ENCODE measurements around the gene RPS14.
"Not testable (repeated sequence)": the region's sequence is repeated elsewhere in the genome, so short reads cannot be mapped to it uniquely, and the experiment has no call there.

RPS14 gene

DNA sequence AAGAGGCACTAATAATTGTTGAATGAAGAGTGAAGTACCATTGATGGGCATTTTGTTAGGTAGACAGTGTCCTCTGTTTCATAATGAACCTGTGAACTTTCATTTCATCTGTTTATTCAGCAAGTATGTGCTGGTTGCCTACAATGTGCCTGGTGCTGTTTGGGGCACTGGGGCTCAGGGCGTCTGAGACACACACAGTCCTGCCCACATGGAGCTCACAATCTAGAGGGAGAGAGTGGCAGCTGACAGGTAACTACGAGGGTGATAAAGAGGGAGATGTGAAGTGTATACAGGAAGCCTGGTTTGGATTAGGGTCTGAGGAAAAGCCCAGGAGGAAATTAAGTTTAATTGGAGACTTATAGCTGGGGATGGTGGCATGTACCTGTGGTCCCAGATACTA, 29.9 kb upstream of the RPS14 start:
- no peak for DNase-seq

DNA sequence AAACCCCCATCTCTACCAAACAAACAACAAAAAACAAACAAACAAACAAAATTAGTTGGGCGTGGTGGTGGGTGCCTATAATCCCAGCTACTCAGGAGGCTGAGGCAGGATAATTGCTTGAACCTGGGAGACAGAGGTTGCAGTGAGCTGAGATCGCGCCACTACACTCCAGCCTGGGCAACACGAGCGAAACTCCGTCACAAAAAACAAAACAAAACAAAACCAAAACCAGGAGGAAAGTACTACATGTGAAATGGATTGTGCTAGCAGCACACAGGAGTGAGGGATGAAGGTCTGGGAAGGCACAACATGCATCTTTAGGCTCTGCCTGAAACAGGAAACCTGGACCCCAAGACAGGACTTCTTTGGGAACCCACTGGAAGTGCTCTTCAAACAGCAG, 27.0 kb upstream of the RPS14 start:
- DNase-seq, result not testable (repeated sequence)

DNA sequence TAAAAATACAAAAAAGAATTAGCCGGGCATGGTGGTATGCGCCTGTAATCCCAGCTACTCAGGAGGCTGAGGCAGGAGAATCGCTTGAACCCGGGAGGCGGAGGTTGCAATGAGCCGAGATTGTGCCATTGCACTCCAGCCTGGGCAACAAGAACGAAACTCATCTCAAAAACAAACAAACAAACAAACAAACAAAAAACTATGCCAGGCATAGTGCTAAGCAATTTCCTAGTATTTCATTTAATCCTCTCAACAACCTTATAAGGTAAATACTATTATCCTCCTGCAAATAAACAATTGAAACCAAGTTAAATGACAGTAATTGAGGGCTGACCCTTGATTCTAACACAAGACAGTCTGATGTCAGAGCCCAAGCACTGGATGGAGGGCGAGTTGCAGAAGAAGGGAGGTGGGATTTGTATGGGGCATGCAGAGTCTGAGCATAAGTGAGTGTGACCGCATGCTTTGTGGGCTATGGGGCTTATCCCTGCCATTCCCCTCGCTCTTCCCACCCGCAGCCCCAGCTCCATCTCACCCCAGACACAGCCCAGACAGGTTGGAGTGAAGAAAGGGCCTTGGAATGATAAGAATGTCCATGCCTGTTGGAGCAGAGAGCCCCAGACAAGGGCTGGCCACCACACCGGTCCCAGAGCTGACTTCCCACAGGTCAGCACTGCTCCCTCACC, 24.3 kb upstream of the RPS14 start:
- DNase-seq, result no peak

DNA sequence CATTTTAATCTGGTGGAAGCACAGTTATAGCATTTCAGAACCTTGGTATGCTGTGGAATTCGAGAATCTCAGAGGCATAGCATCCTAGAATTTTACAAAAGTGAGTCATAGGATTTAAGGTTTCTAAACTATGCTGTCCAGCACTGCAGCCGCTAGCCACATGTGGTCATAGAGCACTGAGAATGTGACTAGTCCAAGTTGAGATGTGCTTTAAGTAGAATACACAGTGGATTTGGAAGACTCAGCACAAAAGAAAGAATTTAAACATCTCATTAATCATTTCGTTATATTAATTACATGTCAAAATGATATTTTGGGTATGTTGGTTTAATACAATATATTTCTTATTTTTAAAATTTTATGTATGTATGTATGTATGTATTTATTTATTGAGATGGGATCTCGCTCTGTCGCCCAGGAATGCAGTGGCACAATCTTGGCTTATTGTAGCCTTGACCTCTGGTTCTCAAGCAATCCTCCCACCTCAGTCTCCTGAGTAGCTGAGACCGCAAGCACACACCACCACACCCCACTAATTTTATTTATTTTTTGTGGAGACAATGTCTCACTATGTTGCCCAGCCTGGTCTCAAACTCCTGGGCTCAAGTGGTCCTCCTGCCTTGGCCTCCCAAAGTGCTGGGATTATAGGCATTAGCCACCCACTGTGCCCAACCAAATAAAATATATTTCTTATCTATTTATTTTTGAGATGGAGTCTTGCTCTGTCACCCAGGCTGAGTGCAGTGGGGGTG, 20.4 kb upstream of the RPS14 start:
- no peak for DNase-seq

DNA sequence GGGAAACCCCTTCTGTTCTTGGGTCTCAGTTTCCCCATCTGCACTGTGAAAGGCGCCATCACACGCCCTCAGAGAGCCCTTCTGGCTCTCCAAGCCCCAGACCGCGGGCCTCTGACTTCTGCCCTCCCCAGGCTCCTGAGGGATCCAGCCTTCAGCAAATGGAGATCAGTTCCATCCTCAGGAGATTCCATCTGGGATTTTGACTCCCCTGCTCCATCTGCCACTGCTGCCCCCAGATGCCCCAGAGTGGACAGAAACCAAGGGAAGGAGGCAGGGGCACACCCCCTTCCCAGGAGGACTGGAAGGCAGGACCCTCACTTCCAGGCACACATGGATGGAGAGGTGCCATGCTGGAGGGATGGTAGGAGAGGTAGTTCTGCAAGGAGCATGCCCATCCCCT, 18.7 kb upstream of the RPS14 start:
- DNase-seq, result no peak

DNA sequence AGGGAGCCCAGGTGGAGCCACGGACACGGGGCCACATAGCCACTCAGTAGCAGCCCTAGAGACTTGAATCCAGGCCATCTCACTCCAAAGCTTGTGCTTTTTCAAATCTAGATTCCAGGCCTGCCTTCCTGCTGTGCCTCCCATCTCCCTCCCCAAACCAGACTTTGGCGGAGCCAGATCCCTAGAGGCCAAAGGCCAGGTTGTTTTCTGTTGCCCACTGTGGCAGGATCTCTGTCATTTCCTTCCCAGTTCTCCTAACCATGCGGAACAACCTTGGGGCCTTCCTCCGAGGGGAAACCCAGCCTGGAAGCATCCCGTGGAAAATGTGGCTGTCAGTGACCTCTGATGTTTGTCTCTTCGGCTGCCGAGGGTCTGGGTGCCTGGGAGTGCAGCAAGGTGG, 16.4 kb upstream of the RPS14 start:
- no peak for DNase-seq

DNA sequence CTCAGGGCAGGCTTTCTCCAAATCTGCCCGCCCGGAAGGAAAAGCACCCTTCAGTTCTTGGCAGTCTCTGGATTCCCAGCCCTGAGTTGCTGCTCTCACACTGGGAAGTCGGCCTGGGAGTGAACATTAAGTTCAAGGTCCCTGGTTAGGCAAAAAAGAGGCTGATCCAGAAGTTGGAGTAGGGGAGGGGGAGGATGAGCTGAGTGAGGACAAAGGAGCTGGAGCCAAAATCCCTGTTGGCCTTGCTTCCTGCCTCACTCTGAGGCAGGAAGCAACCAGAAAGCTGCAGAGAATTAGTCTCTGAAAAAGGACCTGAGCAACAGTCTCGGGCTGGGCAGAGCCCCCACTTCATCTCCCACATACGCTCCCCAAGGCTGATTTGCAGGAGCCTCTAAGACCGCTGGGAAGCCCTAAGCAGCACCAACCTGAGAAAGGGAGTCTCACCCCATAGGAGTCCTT, 15.0 kb upstream of the RPS14 start:
- DNase-seq, result no peak

DNA sequence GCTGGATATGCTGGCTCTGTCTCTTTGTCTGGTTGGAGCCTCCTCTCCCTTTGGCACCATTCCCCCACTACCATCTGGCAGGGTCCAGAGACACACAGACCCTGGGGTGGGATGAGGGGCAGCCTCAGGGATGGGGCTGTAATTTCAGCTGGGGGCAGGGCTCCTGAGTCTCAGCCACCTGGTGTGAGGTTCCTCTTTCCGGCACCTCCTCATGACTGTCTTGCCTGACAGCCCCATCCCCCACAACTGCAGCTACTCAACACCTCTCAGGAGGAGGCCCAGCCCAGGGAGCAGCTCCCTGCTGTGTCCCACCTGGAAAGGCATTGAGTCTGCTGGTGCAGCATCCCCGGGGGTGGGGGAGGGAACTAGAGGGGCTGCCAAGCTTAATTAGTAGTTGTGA, 11.7 kb upstream of the RPS14 start:
- no peak for DNase-seq

DNA sequence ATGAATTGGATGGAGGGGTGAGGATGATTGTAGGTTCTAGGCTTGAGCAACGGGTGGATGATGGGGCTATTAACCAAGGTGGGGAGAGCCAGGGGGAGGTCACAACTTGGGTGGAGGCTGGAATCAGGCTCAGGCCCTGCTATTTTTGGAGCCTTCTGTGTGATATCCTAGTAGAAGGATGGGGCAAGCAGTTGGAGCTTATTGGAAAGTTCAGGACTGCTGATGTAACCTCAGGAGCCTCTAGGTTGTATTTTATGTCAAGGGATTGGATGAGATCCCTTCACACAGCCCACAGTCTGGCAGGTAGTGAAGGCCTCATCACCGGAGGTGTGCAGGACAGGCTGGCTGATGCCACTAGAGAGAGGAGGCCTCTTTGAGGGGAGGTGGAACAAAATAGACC, 11.2 kb upstream of the RPS14 start:
- no peak for DNase-seq

DNA sequence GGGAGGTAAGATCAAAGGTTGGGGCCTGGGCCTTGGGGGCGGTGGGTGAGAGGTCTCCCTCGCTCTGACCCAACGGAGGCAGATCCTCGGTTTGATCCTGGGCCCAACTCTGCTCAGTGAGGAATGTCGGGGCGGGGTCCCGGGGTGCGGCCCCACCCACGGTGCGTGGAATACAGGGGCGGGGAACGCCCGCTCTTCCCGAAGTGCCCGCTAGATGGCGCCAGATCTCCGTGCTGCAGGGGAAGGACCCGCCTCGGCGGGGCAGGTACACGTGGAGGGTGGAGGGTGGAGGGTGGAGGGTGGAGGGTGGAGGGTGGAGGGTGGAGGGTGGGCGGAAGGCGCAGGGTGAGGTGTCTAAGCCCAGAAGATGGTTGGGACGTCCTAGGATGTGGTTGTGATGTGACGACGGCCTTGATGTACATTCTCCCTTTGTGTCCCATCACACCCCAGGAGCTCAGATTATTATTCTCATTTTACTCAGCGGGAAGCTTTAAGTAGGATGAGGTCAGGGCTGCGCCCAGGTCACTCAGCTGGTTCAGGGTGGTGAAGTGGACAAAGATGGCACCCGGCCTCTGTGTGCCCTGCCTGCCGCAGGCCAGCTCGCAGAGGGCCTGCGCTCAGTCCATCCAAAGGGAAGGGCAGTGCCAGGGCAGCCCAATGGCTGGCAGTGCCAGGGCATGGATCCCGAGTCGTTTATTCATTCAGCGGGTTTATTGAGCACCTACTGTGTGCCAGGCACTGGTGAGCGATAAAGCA, 9.4 kb upstream of the RPS14 start:
- DNase-seq, result peak in 1 of 2 donors; percentile 67

DNA sequence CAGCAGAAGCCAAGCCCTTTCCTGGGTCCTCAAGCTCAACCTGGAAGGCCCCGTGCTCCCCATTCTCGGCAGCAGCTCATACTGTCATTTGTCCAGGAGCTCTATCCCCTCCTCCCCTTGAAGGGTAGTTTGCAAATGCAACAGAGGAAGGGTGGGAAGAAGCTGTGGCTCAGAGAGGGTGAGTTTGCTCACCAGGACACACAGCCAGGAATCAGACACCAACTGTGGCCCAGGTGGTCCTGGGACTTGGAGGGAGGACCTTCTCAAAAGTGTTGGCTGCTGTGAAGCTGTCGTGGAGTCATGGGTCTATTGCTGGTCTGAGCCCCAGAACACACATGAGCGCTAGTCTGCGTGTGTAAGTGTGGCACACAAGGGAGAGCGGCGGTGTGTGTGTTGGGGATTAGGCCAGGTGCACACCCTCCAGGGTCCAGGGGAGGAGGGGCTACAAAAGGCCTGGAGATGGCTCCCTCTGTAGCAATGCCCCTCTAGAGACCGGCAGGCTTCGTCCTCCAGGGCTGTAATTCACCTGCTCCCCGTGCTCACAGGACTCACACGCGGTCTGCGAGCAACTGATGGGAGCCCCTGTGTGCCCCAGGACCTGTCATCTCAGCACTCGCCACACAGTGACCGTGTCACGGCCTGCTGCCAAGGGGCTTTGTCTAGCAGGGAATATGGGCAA, 8.2 kb upstream of the RPS14 start:
- no peak for DNase-seq

DNA sequence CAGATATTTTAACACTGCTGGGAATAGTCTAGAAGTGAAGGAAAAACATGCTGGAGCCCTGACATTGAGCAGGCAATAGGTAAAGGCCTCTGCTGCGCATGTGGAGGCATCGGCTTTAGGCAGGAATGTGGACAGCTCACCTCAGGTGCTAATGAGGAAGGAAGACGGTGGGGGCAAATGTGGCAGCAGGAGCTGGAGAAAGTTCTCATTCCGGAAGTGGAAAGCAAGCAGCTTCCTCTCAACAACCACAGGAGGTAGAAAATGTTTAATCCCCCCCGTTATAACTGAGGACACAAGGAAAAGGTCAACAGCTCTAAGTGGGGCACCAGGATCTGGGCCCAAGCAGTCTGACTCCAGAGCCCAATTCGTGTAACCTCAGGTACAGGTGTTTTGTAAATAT, 7.6 kb upstream of the RPS14 start:
- DNase-seq, result no peak

DNA sequence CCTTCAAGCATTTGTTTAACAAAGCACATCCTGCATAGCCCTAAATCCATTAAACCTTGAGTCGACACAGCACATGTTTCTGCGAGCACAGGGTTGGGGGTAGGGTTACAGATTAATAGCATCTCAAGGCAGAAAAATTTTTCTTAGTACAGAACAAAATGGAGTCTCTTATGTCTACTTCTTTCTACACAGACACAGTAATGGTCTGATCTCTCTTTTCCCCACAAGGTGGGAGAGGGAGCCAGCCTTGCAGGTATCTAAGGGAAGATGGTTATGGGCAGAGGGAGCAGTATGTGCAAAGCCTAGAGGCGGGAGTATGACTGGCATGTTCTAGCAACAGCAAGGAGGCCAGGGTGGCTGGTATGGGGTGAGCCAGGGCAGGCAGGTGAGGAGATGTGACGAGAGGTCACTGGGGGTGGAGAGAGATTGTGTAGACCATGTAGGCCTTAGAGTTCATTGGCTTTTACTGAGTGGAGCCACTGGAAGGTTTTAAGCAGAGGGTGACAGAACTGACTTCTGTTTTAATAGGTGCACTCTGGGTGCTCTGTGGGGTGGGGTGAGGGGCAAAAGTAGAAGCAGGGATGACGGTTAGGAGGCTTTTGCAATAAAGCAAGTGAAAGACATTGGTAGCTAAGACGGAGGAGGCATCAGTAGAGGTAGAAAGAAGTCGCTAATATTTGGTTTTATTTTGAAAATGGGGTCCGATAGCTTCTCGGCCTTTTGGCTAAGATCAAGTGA, 5.1 kb upstream of the RPS14 start:
- no peak for DNase-seq

DNA sequence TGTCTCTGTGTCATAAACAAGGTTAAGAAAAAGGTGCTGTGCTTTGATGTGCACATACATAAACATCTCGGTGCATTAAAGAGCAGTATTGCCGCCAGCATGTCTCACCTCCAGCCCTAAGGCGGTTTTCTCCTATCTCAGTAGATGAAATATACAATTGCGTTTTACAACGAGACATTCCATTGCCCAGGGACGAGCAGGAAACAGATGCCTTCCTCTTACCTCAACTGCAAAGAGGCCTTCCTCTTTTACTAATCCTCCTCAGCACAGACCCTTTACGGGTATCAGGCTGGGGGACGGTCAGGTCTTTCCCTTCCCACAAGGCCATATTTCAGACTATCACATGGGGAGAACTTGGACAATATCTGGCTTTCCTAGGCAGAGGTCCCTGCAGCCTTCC, 4.5 kb upstream of the RPS14 start:
- not testable (repeated sequence) for DNase-seq

DNA sequence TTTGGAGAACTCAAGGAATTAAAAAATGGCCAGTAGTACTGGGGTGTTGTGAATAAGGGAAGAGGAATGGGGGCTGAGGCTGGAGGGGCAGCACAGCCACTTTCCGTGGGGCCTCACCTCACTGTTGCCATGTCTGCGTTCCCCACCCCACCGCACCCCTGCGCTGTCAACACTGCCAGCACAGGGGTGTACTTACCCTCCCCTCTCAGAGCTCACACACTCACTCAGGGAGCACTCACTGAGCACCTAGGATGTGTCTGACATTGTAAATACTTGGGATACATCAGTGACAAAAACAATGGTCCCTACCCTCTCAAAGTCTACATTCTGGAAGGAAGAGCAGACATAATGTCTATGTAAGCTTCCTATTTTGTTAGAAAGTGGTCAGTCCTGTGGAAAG, 3.4 kb upstream of the RPS14 start:
- DNase-seq, result no peak

DNA sequence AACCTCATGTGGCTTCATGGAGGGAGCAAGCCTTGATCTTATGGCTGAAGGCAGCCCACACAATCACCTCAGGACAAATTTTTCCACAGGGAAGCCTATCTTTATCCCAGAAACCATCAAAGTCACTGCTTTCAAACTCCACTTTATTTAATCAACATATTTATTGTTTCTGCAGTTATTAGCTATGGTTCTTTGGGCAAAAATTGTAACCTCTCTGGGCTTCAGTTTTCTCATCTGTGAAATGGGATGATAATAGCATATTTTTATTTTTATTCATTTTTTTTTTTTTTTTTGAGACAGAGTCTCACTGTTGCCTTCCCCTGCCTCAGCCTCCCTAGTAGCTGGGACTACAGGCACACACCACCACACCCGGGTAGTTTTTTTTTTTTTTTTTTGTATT, 2.1 kb upstream of the RPS14 start:
- DNase-seq, result no peak

DNA sequence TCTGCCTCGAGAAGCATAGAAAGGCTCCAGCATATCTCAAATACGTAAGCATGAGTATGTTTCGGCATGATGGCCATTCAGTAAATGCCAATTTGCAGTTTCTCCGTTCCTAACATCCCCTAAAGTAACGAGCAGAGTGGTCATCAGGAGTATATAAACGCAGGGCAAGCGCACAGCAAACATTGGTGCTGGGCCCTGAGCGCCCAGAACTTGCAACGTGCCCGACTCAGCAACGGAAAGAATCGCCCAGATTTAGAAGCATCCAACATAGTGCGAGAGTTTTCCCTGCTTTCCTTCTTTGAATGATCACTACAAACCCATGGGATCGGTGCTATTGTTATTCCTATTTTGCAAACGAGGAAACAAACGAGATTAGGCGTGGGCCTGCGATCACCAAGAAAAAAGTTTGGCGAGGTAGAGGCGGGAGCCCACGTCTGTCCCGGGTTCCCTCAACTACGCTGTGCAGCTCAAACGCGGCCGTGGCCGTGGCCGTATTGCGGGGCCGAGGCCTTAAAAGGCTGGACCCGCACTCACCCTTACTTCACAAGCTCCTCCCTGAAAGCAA, 505 bp downstream of the RPS14 start:
- no peak for DNase-seq

DNA sequence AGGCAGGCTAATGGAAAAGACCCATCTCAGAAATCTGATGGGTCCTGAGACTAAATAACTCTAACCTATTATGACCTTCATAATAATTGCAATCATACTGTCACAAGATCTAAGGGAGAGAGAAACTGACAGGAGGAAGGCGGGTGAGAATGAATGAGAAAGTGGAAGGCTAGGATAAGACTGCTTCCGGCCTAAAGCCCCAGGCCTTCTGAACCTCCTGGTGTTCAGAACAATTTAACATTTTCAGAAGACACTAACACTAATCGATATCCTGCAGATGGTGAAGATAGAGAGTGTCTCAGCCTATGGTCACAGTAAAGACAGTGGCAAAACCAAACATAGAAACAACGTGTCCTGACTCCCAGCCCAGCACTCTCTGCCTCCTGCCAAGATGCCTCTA, 1.2 kb downstream of the RPS14 start:
- no peak for DNase-seq

DNA sequence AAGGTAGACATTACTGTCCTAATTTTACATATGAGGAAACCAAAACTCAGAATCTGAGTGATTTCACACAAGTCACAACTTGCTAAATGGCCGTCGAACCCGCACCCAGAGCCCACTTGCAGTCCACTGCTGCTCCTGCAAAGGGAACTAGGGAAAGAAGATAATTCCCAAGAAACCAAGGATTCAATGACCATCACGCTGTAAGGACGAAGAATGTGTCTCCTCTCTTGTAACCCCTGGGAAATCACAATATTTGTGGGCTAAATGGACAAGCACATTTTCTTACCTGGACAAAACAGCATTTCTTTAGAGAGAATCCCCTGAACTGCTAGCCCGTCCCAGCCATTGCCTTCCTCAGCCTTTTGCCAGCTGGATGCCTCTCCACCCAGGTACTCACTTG, 2.4 kb downstream of the RPS14 start:
- DNase-seq, result no peak

DNA sequence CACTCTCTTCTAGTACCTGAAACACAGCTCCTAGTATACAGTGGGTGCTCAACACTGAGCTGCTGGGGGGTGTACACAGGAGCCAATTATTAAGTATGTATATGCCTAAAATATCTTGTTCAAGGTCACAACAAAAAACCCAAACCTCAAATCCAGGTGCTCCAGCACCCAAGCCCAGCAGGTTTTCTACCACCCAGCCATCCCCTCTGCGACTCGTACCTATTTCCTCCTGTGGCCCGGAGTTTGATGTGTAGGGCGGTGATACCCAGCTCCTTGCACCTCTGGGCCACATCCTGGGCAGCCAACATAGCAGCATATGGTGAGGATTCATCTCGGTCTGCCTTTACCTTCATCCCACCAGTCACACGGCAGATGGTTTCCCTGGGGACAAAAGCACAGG, 3.0 kb downstream of the RPS14 start:
- DNase-seq, result no peak

DNA sequence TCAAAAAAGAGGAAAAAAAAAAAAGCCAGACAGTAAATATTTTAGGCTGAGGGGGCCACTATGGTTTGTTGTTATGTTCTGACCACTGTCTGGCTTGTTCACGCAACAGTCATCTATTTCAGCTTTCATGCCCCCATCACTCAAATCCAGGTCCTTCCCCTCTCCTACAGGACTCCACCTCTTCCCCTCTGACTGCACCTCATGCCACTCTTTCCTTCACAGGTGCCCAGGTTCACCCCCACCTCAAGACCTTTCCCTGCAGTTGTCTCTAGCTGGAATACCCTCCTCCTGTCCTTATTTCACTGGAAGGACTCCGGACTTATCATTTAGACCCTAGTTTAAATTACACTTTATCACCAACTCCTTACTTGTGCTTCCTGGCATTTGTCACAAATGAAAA, 3.5 kb downstream of the RPS14 start:
- DNase-seq, result no peak

DNA sequence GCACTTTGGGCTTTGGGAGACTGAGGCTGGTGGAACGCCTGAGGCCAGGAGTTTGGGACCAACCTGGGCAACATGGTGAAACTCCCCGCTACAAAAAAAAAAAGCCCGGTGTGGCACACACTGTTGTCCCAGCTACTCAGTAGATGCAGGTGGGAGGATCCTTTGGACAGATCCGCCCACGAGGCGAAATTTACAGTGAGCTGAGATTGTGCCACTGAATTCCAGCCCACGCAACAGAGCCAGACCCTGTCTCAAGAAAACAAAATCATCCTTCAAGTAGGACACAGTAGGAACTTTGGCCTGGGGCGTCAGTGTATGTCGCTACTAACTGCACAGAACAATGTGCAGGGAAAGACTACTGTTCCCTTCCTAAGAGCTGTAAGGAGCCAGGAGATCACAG, 4.8 kb downstream of the RPS14 start:
- no peak for DNase-seq
